Measurements from ENCODE around the gene RELCH.
"Not testable (repeated sequence)": the region's sequence is repeated elsewhere in the genome, so short reads cannot be mapped to it uniquely, and the experiment has no call there.

Gene RELCH, protein sequence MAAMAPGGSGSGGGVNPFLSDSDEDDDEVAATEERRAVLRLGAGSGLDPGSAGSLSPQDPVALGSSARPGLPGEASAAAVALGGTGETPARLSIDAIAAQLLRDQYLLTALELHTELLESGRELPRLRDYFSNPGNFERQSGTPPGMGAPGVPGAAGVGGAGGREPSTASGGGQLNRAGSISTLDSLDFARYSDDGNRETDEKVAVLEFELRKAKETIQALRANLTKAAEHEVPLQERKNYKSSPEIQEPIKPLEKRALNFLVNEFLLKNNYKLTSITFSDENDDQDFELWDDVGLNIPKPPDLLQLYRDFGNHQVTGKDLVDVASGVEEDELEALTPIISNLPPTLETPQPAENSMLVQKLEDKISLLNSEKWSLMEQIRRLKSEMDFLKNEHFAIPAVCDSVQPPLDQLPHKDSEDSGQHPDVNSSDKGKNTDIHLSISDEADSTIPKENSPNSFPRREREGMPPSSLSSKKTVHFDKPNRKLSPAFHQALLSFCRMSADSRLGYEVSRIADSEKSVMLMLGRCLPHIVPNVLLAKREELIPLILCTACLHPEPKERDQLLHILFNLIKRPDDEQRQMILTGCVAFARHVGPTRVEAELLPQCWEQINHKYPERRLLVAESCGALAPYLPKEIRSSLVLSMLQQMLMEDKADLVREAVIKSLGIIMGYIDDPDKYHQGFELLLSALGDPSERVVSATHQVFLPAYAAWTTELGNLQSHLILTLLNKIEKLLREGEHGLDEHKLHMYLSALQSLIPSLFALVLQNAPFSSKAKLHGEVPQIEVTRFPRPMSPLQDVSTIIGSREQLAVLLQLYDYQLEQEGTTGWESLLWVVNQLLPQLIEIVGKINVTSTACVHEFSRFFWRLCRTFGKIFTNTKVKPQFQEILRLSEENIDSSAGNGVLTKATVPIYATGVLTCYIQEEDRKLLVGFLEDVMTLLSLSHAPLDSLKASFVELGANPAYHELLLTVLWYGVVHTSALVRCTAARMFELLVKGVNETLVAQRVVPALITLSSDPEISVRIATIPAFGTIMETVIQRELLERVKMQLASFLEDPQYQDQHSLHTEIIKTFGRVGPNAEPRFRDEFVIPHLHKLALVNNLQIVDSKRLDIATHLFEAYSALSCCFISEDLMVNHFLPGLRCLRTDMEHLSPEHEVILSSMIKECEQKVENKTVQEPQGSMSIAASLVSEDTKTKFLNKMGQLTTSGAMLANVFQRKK

DNA sequence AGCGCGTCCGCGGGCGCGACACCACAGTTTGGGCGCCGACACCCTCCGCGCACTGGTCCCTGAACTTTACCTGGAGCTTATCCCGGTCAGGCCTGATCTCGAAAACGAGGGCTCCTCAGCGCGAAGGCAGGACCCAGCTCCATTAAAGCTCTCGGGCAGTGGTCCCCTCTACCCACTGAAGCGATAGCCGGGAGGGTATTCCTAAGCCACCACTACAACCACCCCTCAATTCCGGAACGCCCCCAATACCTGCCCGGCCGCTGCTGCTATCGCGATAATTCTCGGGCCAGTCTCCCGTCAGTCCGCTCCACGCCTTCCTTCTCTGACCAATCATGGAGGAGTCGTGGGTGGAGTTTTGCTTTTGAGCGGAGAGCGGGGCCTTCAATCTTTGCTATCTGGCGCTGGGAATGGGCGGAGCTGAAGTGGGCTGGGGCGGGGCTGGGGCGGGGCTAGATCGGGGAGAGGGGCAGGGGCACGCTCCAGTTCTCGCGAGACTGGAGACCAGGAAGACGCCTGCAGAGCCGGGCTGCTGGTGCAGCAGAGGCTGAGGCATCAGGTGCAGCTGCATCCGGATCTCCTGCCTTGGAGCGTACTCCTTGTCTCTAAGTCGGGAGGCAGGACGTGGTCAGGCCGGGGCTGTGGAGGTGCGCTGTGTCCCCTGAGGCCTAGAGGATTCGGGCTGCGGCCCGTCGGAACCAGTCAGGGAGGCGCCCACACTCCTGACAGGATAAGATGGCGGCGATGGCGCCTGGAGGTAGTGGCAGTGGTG lies at the start of gene RELCH, which contains the start of gene PIGN:
TSS of gene RELCH (plus strand) at position 482 of the 769 bp plus-strand sequence. CDS start at position 733, 251 bp downstream.
TSS of gene PIGN (minus strand) at position 283 of the 769 bp plus-strand sequence. CDS start 25,703 bp downstream, outside the sequence.
- peaks cover 18% of the 10 kb centered on the region for H3K36me3 Mint-ChIP-seq (ENCODE audit: low read depth)
- peak within 1 kb of the TSS; percentile 100 for H3K4me3 Mint-ChIP-seq
- no peaks in the 10 kb centered on the region for H3K9me3 Mint-ChIP-seq
- peaks cover 57% of the 10 kb centered on the region for H3K4me1 Mint-ChIP-seq (ENCODE audit: low read depth)
- no peaks in the 10 kb centered on the region for H3K27me3 Mint-ChIP-seq
- H3K27ac Mint-ChIP-seq = peak within 1 kb of the TSS; percentile 96

DNA sequence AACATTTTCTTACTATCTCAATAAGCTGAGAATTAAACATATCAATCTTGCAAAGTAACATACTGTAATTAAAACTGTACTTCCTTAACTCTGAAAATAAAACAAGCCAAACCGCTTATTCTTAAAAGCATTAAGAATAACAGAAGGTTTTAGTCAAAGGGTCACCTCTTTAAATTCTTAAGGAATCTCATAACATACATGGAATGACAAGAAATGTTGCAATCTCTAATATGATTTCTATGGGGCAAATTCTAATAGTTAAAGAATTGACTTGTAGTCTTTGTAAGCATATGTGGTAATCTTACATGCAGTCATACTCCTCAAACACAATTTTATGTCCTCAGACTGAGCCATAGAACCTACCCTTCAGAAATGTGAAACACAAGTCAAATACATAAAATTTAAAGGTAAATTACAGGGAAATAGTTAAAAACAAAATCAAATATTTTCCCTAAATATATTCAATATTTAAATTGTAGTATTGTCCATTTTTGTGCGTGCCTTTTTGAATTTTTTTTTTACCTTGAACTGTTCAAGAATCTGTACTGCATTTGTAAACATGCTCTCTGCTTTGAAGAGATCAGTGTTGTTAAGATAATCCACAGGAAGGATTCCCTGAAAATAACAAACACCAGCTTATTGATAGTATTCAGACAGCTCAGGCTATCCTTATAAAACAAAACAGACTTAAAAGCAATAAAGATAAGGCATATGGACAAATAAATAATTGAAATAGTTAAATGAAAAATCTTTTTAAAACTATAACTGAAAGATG lies 48.4 kb upstream of the RELCH start:
- Mint-ChIP-seq H3K27me3 (no peaks in the 10 kb centered on the region), H3K27ac (no peak overlapping the region), H3K36me3 (ENCODE audit: low read depth) (peaks cover 4% of the 10 kb centered on the region), H3K4me3 (no peak overlapping the region), H3K9me3 (no peaks in the 10 kb centered on the region), H3K4me1 (ENCODE audit: low read depth) (no peaks in the 10 kb centered on the region)

DNA sequence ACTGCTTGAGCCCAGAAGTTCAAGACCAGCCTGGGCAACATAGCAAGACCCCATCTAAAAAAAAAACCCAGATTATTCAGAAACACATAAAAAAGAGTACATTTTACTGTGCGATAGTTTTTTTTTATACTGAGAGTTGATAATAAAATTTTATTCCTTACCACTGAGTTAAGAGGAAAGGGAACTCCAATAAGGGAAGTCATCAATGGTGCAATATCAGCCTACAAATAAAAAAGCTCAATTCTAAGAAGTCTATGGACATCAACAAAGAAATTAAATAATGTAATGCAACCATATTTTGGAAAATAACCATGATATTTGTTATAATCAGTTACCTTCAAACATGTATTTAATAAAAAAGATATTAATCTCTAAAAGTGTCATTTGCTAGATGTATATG lies 46.8 kb upstream of the RELCH start:
- Mint-ChIP-seq H3K4me1 (ENCODE audit: low read depth) (no peaks in the 10 kb centered on the region), H3K36me3 (ENCODE audit: low read depth) (peaks cover 10% of the 10 kb centered on the region), H3K4me3 (no peak overlapping the region), H3K27me3 (no peaks in the 10 kb centered on the region), H3K27ac (no peak overlapping the region), H3K9me3 (no peaks in the 10 kb centered on the region)

DNA sequence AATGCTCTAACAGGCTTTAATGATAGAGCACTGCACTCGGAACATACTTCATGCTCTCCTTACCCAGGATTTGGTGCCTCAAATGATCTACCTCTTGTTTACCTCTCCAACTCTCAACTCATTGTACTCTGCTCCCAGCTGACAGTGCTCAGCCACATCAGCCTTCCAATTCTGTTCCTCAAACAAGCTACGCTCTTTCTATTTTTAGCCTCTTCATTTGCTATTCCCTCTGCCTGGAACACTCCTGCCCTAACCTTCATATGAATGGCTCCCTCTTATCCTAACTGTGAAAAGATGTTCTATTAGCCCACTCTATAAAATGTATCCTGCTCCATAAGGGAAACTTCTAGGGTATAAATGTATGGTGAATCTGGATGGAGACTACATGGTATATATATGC lies 42.7 kb upstream of the RELCH start:
- Mint-ChIP-seq H3K27me3 (no peaks in the 10 kb centered on the region), H3K36me3 (ENCODE audit: low read depth) (peaks cover 15% of the 10 kb centered on the region), H3K9me3 (no peaks in the 10 kb centered on the region), H3K4me1 (ENCODE audit: low read depth) (no peaks in the 10 kb centered on the region), H3K27ac (no peak overlapping the region), H3K4me3 (no peak overlapping the region)

DNA sequence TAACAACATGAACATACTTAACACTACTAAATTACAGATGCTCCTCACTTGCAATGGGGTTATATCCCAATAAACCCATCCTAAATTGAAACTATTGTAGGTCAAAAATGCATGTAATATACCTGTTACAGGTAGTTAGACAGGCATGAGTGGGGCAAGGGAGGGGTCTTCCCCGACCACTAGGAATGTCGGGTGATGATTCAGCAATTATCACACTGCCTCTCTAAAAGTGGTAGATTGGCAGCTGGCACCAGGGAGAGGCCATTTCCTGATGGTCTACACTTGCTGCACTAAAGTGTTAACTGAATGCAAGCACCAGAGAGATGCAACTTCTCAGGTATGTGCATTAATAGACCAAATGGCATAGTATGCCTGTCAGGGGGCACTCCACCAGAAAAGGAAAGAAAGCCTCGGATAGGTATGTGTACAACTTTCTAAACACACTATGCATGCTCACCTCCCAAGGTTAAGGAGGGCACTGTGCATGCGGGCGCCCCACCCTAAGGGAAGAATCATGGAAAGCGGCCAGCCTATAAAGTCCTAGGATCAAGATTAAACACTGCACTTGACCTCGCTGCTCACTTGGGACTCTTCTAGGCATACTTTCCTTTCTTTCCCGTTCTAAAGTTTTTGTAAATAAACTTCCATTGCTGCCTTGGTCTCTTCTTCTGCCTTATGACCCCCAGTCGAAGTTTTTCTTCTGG lies 35.8 kb upstream of the RELCH start:
- Mint-ChIP-seq H3K4me3 (no peak overlapping the region), H3K4me1 (ENCODE audit: low read depth) (no peaks in the 10 kb centered on the region), H3K9me3 (no peaks in the 10 kb centered on the region), H3K27me3 (no peaks in the 10 kb centered on the region), H3K27ac (no peak overlapping the region), H3K36me3 (ENCODE audit: low read depth) (peaks cover 11% of the 10 kb centered on the region)

DNA sequence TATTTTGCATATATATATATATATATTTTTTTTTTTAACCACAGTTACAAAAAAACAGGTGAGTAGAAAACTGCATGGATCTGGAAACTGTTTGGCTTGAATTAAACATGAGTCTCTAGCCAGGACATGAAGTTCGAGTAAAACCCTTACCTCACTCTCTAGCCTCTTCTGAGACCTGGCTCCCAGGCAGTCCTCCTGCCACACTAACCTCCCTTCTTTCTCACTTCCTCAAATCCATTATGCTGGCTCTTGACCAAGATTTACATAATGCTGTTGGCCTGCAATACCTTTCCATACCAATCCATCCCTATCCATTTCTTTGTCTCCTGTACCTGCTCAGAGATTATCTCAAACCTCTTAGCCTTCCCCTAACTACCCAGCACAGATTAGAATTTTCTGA lies 34.2 kb upstream of the RELCH start:
- Mint-ChIP-seq H3K4me1 (ENCODE audit: low read depth) (no peaks in the 10 kb centered on the region), H3K4me3 (no peak overlapping the region), H3K27me3 (no peaks in the 10 kb centered on the region), H3K27ac (no peak overlapping the region), H3K36me3 (ENCODE audit: low read depth) (peaks cover 22% of the 10 kb centered on the region), H3K9me3 (no peaks in the 10 kb centered on the region)

DNA sequence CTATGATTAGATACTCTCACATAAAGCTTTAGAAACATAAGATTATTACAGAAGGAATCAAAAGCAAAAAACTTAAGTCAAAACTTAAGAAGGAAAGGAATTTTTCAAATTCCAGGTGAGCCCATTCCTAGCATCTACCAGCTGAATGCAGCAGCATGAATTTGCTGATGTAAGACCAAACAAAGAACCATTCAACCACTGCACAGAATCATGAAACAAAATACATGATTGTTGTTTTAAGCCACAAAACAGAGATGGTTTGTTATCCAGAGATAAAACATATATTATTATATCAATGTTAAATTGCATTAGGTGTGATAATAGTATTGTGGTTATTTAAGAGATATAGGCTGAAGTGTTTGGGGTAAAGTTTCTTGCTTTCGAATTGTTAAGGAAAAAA lies 29.2 kb upstream of the RELCH start:
- no peaks in the 10 kb centered on the region for H3K4me1 Mint-ChIP-seq (ENCODE audit: low read depth)
- no peaks in the 10 kb centered on the region for H3K9me3 Mint-ChIP-seq
- H3K4me3 Mint-ChIP-seq = no peak overlapping the region
- no peak overlapping the region for H3K27ac Mint-ChIP-seq
- peaks cover 30% of the 10 kb centered on the region for H3K36me3 Mint-ChIP-seq (ENCODE audit: low read depth)
- H3K27me3 Mint-ChIP-seq = no peaks in the 10 kb centered on the region

DNA sequence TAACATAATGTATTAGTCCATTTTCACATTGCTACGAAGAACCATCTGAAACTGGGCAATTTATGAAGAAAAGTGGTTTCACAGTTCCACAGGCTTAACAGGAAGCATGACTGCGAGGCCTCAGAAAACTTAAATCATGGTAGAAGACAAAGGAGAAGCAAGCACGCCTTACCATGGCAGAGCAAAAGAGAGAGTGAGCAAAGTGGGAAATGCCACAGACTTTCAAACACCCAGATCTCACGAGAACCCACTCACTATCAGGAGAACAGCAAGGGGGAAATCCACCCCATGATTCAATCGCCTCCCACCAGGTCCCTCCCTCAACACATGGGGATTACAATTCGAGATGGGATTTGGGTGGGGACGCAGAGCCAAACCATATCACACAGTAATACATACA lies 22.7 kb upstream of the RELCH start:
- H3K36me3 Mint-ChIP-seq (ENCODE audit: low read depth) = peaks cover 35% of the 10 kb centered on the region
- no peak overlapping the region for H3K27ac Mint-ChIP-seq
- H3K4me1 Mint-ChIP-seq (ENCODE audit: low read depth) = peaks cover 8% of the 10 kb centered on the region
- H3K4me3 Mint-ChIP-seq = no peak overlapping the region
- no peaks in the 10 kb centered on the region for H3K27me3 Mint-ChIP-seq
- peaks cover 8% of the 10 kb centered on the region for H3K9me3 Mint-ChIP-seq

DNA sequence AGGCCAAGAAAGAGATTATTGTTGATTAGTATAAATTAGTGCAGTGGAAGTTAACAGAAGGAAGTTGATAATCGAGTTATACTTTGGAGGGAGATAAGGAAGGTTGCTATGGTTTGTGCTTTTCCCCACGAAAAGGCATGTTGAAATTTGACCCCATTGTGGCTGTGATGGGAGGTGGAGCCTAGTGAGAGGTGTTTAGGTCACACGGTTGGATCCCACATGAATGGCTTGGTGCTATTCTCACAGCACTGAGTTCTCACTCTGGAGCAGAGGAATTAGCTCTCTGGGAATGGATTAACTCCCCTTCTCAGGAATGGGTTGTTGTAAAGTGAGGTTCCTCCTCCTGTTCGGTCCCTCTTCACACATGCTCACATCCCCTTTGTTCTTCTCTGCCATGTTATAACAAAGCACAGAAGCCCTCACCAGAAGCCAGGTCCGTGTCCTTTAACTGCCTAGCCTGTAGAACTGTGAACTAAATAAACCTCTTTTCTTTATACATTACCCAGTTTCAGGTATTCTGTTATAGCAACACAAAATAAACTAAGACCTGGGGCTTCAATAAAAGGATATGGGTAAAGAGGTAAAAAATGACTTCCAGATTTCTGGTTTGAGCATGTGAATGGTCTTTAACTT lies 22.1 kb upstream of the RELCH start:
- H3K4me1 Mint-ChIP-seq (ENCODE audit: low read depth) = peaks cover 8% of the 10 kb centered on the region
- no peak overlapping the region for H3K27ac Mint-ChIP-seq
- no peaks in the 10 kb centered on the region for H3K27me3 Mint-ChIP-seq
- H3K36me3 Mint-ChIP-seq (ENCODE audit: low read depth) = peaks cover 30% of the 10 kb centered on the region
- no peak overlapping the region for H3K4me3 Mint-ChIP-seq
- peaks cover 8% of the 10 kb centered on the region for H3K9me3 Mint-ChIP-seq

DNA sequence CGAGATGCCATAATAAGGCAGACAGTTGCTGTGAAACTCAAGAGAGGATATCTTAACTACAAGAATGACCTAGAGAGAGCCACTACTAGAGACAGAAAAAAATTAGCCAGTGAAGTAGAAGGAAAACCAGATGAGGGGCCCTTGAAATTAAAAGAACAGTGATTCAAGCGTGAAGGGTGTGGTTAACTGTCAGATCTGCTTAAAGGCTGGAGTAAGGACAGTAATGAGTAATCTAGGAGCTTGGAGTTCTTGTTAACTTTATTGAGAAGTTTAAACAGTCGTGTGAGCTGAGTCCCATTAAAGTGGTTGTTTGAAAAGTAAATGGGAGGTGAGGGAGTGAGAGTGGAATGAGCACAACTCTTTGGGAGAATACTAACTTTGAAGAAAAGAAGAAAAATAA lies 21.5 kb upstream of the RELCH start:
- Mint-ChIP-seq H3K4me1 (ENCODE audit: low read depth) (peaks cover 8% of the 10 kb centered on the region), H3K27ac (no peak overlapping the region), H3K4me3 (no peak overlapping the region), H3K27me3 (no peaks in the 10 kb centered on the region), H3K9me3 (peaks cover 8% of the 10 kb centered on the region), H3K36me3 (ENCODE audit: low read depth) (peaks cover 28% of the 10 kb centered on the region)

DNA sequence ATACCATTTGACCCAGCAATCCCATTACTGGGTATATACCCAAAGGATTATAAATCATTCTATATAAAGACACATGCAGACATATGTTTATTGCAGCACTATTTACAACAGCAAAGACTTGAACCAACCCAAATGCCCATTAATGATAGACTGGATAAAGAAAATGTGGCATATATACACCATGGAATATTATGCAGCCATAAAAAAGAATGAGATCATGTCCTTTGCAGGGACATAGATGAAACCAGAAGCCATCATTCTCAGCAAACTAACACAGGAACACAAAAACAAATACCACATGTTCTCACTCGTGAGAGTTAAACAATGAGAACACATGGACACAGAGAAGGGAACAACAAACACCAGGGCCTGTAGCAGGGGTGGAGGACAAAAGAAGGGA lies 20.5 kb upstream of the RELCH start:
- not testable (repeated sequence) for H3K9me3 Mint-ChIP-seq; H3K4me1 Mint-ChIP-seq (ENCODE audit: low read depth); H3K27ac Mint-ChIP-seq; H3K27me3 Mint-ChIP-seq; H3K4me3 Mint-ChIP-seq
- peaks cover 24% of the 10 kb centered on the region for H3K36me3 Mint-ChIP-seq (ENCODE audit: low read depth)

DNA sequence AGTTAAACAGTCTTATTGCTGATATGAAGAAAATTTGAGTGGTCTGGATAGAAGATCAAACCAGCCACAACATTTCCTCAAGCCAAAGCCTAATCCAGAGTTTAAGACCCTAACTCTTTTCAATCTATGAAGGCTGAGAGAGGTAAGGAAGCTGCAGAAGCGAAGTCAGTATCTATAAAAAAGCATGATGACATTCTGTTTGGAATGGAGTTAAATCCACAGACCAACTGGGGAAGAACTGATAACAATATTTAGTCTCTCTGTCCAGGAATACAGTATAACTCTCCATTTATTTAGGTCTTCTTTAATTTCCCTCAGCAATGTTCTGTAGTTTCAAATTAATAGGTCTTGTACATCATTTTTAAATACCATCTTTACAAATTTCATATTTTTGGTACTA lies 16.2 kb upstream of the RELCH start:
- Mint-ChIP-seq H3K4me3 (no peak overlapping the region), H3K36me3 (ENCODE audit: low read depth) (peaks cover 10% of the 10 kb centered on the region), H3K4me1 (ENCODE audit: low read depth) (no peaks in the 10 kb centered on the region), H3K27me3 (no peaks in the 10 kb centered on the region), H3K9me3 (no peaks in the 10 kb centered on the region), H3K27ac (no peak overlapping the region)

DNA sequence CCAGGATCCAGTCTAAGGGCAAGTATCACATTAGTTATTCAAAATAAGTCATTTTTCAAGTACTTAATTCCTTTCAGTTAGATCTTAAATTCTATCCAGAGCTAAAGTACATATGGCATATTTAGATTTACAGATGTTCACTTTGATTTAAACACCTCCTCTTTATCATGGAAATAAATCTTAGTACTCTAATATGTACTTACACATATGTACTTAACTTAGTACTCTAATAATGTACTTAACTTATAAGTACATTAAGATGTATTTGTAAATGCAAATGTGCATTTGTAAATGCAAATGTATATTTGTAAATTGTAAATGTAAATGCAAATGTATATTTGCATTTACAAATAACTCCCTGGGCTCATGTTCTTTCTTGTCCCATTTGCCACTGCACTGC lies 14.8 kb upstream of the RELCH start:
- no peak overlapping the region for H3K27ac Mint-ChIP-seq
- H3K4me1 Mint-ChIP-seq (ENCODE audit: low read depth) = no peaks in the 10 kb centered on the region
- H3K4me3 Mint-ChIP-seq = no peak overlapping the region
- H3K27me3 Mint-ChIP-seq = no peaks in the 10 kb centered on the region
- H3K9me3 Mint-ChIP-seq = no peaks in the 10 kb centered on the region
- no peaks in the 10 kb centered on the region for H3K36me3 Mint-ChIP-seq (ENCODE audit: low read depth)
